HepG2 (cell line): ENCODE results near the gene NID1. TPM values are rescaled to one million over a fixed set of nuclear protein-coding genes. Genes with fewer than 3 reads are reported as not detected.

ENCODE experiments used
- ATAC-seq: fragments of 200-7000 bp; cut with Tn5 transposase; 3 replicates; pipeline ENCODE4 v1.9.1; 2020; ENCODE audit warnings: mild to moderate bottlenecking, moderate library complexity
- BruUV-seq: library from RNA; stranded (reverse); fragments of 400-500 nt; replicated peaks from 2 replicates; lab custom pipeline; 2021; lab: Mats Ljungman, UMichigan
- CTCF ChIA-PET: fragments of 300-600 bp; formaldehyde crosslinking; extraction: SDS; loops from one replicate; lab custom pipeline; 2021; ENCODE audit warnings: low total read pairs, inconsistent platforms, low intra/inter-chr PET ratio; lab: Yijun Ruan, JAX
- POLR2A ChIA-PET: fragments of 350-600 bp; sonication (Branson Sonifier 250); formaldehyde crosslinking; loops from one replicate; lab custom pipeline; 2020; ENCODE audit warnings: antibody characterized with exemption, inconsistent platforms; lab: Yijun Ruan, JAX
- DNase-seq: peaks from one replicate; pipeline ENCODE4 v3.0.0-alpha.2; 2015; ENCODE audit warnings: low spot score
- FAIRE-seq: peaks from 3 replicates; lab custom pipeline; 2011; peaks lifted over from hg19 to GRCh38; lab: Jason Lieb, UNC
- H2AFZ ChIP-seq: one replicate; pipeline ENCODE4 v1.6.1; 2011; ENCODE audit warnings: low read length, inconsistent platforms
- H3K27ac ChIP-seq: fragments of 300-600 bp; 3 replicates; pipeline ENCODE4 v1.8.0; 2011; ENCODE audit warnings: mixed run types, mild to moderate bottlenecking, mixed read lengths, low read length, inconsistent platforms; ENCODE audit not compliant: insufficient read depth; ENCODE audit errors: extremely low read length
- H3K27me3 ChIP-seq, 2 experiments: fragments of 200-600 bp in 1 of 2; 2 replicates in 1 of 2; 3 replicates in 1 of 2; pipeline versions ENCODE4 v1.6.0 to v1.8.0; 2011; ENCODE audit warnings: low read length in 2 of 2, mild to moderate bottlenecking in 2 of 2, moderate library complexity in 2 of 2, inconsistent platforms in 1 of 2; ENCODE audit not compliant: insufficient read depth in 2 of 2, control insufficient read depth in 1 of 2
- H3K36me3 ChIP-seq, 2 experiments: fragments of 200-600 bp in 1 of 2; replicated peaks in 1 of 2; 2 replicates in 1 of 2; 3 replicates in 1 of 2; pipeline versions ENCODE4 v1.5.1 to v1.8.0; 2011; ENCODE audit warnings: low read length in 2 of 2, inconsistent platforms in 1 of 2; ENCODE audit not compliant: insufficient read depth in 2 of 2, control insufficient read depth in 1 of 2
- H3K4me1 ChIP-seq: 2 replicates; pipeline ENCODE4 v1.5.1; 2012; ENCODE audit warnings: low read length, inconsistent platforms; ENCODE audit not compliant: insufficient read depth
- H3K4me2 ChIP-seq: 2 replicates; pipeline ENCODE4 v1.6.0; 2011; ENCODE audit warnings: low read depth, low read length, inconsistent platforms
- H3K4me3 ChIP-seq, 3 experiments: fragments of 200-600 bp in 1 of 3; sonication (generic), shearing (Covaris generic) in 1 of 3; replicated peaks in 1 of 3; 2 replicates each; pipeline ENCODE4 v1.5.1; 2011 to 2016; ENCODE audit warnings: low read length in 3 of 3, inconsistent platforms in 2 of 3, low read depth in 2 of 3, mild to moderate bottlenecking in 2 of 3, control low read depth in 1 of 3, mixed read lengths in 1 of 3; ENCODE audit not compliant: insufficient read depth in 1 of 3
- H3K79me2 ChIP-seq: one replicate; pipeline ENCODE4 v1.6.1; 2011; ENCODE audit warnings: low read length, inconsistent platforms; ENCODE audit not compliant: insufficient read depth
- H3K9ac ChIP-seq: 2 replicates; pipeline ENCODE4 v1.6.0; 2011; ENCODE audit warnings: mild to moderate bottlenecking, low read depth, low read length, inconsistent platforms; ENCODE audit not compliant: insufficient read depth
- H3K9me3 ChIP-seq: 2 replicates; pipeline ENCODE4 v1.5.1; 2012; ENCODE audit warnings: mild to moderate bottlenecking, low read length
- H4K20me1 ChIP-seq: 2 replicates; pipeline ENCODE4 v1.6.0; 2011; ENCODE audit warnings: inconsistent platforms, mild to moderate bottlenecking, low read length, moderate library complexity; ENCODE audit not compliant: insufficient read depth
- DMAP1 ChIP-seq: IDR thresholded peaks from 2 replicates; pipeline ENCODE4 v1.6.1; 2016
- HMG20A ChIP-seq: IDR thresholded peaks from 2 replicates; pipeline ENCODE4 v1.6.1; 2016; ENCODE audit warnings: borderline replicate concordance
- MNT ChIP-seq: fragments of 450-650 bp; IDR thresholded peaks from 2 replicates; pipeline ENCODE4 v1.6.1; 2016
- NR2F1 ChIP-seq, 2 experiments: fragments of 450-650 bp in 1 of 2; formaldehyde crosslinking in 1 of 2; IDR thresholded peaks; 2 replicates each; pipeline versions ENCODE4 v1.5.0 to v1.6.1; 2016 to 2020; ENCODE audit warnings: mild to moderate bottlenecking in 1 of 2, missing compliant biosample characterization in 1 of 2, missing genetic modification reagents in 1 of 2, moderate library complexity in 1 of 2
- PBX3 ChIP-seq: sonication (generic); formaldehyde crosslinking; IDR thresholded peaks from 2 replicates; pipeline ENCODE4 v1.8.1; 2023; ENCODE audit warnings: missing genetic modification reagents, inconsistent platforms, borderline replicate concordance
- SP1 ChIP-seq, 2 experiments: fragments of 450-650 bp in 1 of 2; sonication (generic) in 1 of 2; formaldehyde crosslinking in 1 of 2; IDR thresholded peaks; 2 replicates each; pipeline versions ENCODE4 v1.4.0 to v1.6.1; 2016 to 2020; ENCODE audit warnings: missing genetic modification reagents in 1 of 2
- STAG1 ChIP-seq: sonication (generic); formaldehyde crosslinking; IDR thresholded peaks from 2 replicates; pipeline ENCODE4 v1.4.0; 2020; ENCODE audit warnings: missing genetic modification reagents
- STAT6 ChIP-seq: sonication (generic); formaldehyde crosslinking; IDR thresholded peaks from 2 replicates; pipeline ENCODE4 v1.4.0; 2020; ENCODE audit warnings: missing genetic modification reagents, mild to moderate bottlenecking, borderline replicate concordance
- ZMYM3 ChIP-seq: sonication (generic); formaldehyde crosslinking; IDR thresholded peaks from 2 replicates; pipeline ENCODE4 v1.5.1; 2020; ENCODE audit warnings: mild to moderate bottlenecking, missing genetic modification reagents
- ZNF674 ChIP-seq: sonication (generic); formaldehyde crosslinking; IDR thresholded peaks from 2 replicates; pipeline ENCODE4 v1.5.0; 2020; ENCODE audit warnings: low read depth, mild to moderate bottlenecking, missing genetic modification reagents
- WGBS: methylation state at CpG from one replicate; pipeline ENCODE4 v1.1.6; 2017; ENCODE audit warnings: low lambda C conversion rate; 5-methylcytosine and 5-hydroxymethylcytosine counted together
- in situ Hi-C: cut with HindIII; loops from 2 replicates; pipeline ENCODE4 v1.10.0; 2017; ENCODE audit warnings: low pct_unique_long_range_greater_than_20kb; ENCODE audit not compliant: extremely low pct_ligation_motif_present
- intact Hi-C: fragments of 100-400 bp; cut with micrococcal nuclease; formaldehyde crosslinking; loops from one replicate; pipeline ENCODE4 v1.10.0; 2022; ENCODE audit not compliant: unreplicated experiment
- polyA plus RNA-seq, 8 experiments: library from polyadenylated mRNA; depleted of rRNA in 3 of 8; stranded (reverse) in 7 of 8; unstranded in 1 of 8; fragments of >200 nt; fragmentation: Illumina TruSeq in 4 of 8; extraction: Trizol in 4 of 8; gene quantifications; 2 replicates each; pipeline versions ENCODE4 v1.2.1 to v1.2.3, GENCODE V29; 2011 to 2016; ENCODE audit warnings: low read depth in 4 of 8, missing spikeins in 1 of 8, mixed read lengths in 1 of 8; ENCODE audit not compliant: insufficient read depth in 1 of 8
- total RNA-seq, 5 experiments: library from RNA; depleted of rRNA; stranded (reverse); fragments of >200 nt; fragmentation: Illumina TruSeq; extraction: Trizol; gene quantifications; 2 replicates each; pipeline ENCODE4 v1.2.3, GENCODE V29; 2016; ENCODE audit warnings: low read depth in 1 of 5

NID1 gene
- total and polyA plus RNA-seq, 2 of the 13 experiments (the other 11 are each of a cell fraction or from before 2014, with no cell fraction given) = 50.2 to 56.1 TPM

GRCh38 chr1:235942979-235943575, 121.8 kb downstream of the NID1 start:
- ATAC-seq (no peak), FAIRE-seq (no peak), DNase-seq (no peak)
- no peaks in the 10 kb centered on the region for H3K79me2 ChIP-seq
- BruUV-seq = no TSS peak
- H3K27me3 ChIP-seq = no peaks in the 10 kb centered on the region
- H3K4me3 ChIP-seq = no peak overlapping the region
- intact Hi-C loops (no loop called here), in situ Hi-C loops (no loop called here)
- TF ChIP-seq MNT (peak; percentile 64), ZMYM3 (CRISPR knock-in tag) (no peak), HMG20A (CRISPR knock-in tag) (no peak)
- CTCF ChIA-PET = no interaction called here
- peaks cover 66% of the 10 kb centered on the region for H3K4me1 ChIP-seq
- POLR2A ChIA-PET = interaction anchor here (0.6 kb wide), 1 partner anchor 27 kb away, joined by 3 read pairs; no protein-coding TSS in a partner anchor
- 88% methylated on average over 6 of the region's 6 CpGs for WGBS
- H3K9ac ChIP-seq = no peak overlapping the region
- H4K20me1 ChIP-seq = no peaks in the 10 kb centered on the region
- no peak overlapping the region for H3K27ac ChIP-seq
- H3K4me2 ChIP-seq = peak overlapping the region; percentile 62; the same call in 1 of the 2 replicates
- no peaks in the 10 kb centered on the region for H3K36me3 ChIP-seq
- no peaks in the 10 kb centered on the region for H3K9me3 ChIP-seq
- no peak overlapping the region for H2AFZ ChIP-seq

- POLR2A ChIA-PET = interaction anchor here (0.6 kb wide), 1 partner anchor 28 kb away, joined by 3 read pairs; no protein-coding TSS in a partner anchor
- TF ChIP-seq STAT6 (CRISPR knock-in tag) (no peak), MNT (no peak), STAG1 (CRISPR knock-in tag) (no peak), DMAP1 (CRISPR knock-in tag) (no peak), SP1 (IDR thresholded peaks at IDR 0.05) (no peak), SP1 (CRISPR knock-in tag; IDR thresholded peaks at IDR 0.05) (no peak), NR2F1 (CRISPR knock-in tag; IDR thresholded peaks at IDR 0.05) (no peak), PBX3 (CRISPR knock-in tag) (no peak), ZNF674 (CRISPR knock-in tag) (no peak)
These were observed 122.3 kb downstream of the NID1 start for GRCh38 chr1:235942625-235942934.

More at GRCh38 chr1:235942625-235942934, 122.3 kb downstream of the NID1 start:
- no peak overlapping the region for H3K4me3 ChIP-seq
- H3K4me1 ChIP-seq = peaks cover 61% of the 10 kb centered on the region
- no peak overlapping the region for H3K27ac ChIP-seq
- H3K4me2 ChIP-seq = peak overlapping the region; percentile 62
- H3K79me2 ChIP-seq = no peaks in the 10 kb centered on the region
- intact Hi-C loops = no loop called here
- BruUV-seq = no TSS peak
- no peak for DNase-seq
- H3K9ac ChIP-seq = no peak overlapping the region
- no peaks in the 10 kb centered on the region for H3K36me3 ChIP-seq
- WGBS = 10% methylated on average over 6 of the region's 6 CpGs
- no peak overlapping the region for H2AFZ ChIP-seq
- no peaks in the 10 kb centered on the region for H3K9me3 ChIP-seq
- no peaks in the 10 kb centered on the region for H4K20me1 ChIP-seq
- in situ Hi-C loops = no loop called here
- H3K27me3 ChIP-seq = no peaks in the 10 kb centered on the region
- CTCF ChIA-PET = no interaction called here
- ATAC-seq = no peak
- no peak for FAIRE-seq
